GM10248 (cell line): ENCODE results near the gene MLPH.

Experiments used
- CTCF ChIA-PET: fragments of 300-600 bp; sonication (Branson Sonifier 250); formaldehyde crosslinking; extraction: SDS; loops from one replicate; lab custom pipeline; 2021; ENCODE audit warnings: antibody characterized with exemption; lab: Yijun Ruan, JAX
- POLR2A ChIA-PET: fragments of 350-650 bp; sonication (Branson Sonifier 250); formaldehyde crosslinking; extraction: SDS; loops from one replicate; lab custom pipeline; 2020; ENCODE audit warnings: antibody characterized with exemption; lab: Yijun Ruan, JAX
- DNase-seq: peaks from one replicate; pipeline ENCODE4 v3.0.0; 2012; ENCODE audit errors: extremely low spot score
- TF ChIP-seq, protein P1 (sequence below): IDR thresholded peaks from 2 replicates; pipeline ENCODE4 v1.5.1; 2012; ENCODE audit warnings: mild to moderate bottlenecking, low read depth; ENCODE audit errors: extremely low read depth, missing control alignments, control extremely low read depth

Gene MLPH

DNA sequence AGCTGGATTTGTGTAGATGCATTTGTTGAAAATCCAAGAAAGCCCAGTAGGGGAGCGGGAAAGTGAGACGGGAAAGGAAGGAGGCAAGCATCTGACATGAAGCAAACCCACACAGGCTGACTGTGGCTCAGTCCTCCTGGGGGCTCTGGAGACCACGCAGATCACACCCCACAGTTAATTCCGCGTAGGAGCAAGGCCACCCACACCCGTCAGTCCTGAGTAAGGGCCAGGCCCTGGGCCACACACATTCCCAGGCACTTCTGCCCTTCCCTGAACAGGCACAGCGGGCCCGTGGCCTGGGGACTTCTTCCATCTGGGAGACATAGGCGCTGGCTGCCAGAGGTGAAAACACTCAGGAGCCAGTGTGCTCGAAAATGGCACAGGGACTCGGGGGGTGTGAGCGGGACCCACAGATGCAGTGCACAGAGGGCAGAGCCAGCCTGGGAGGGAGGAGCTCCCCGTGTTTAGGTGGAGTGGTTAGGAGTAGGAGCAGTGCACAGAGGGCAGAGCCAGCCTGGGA is 59.9 kb downstream of the MLPH start:
- TF ChIP-seq, protein P1, sequence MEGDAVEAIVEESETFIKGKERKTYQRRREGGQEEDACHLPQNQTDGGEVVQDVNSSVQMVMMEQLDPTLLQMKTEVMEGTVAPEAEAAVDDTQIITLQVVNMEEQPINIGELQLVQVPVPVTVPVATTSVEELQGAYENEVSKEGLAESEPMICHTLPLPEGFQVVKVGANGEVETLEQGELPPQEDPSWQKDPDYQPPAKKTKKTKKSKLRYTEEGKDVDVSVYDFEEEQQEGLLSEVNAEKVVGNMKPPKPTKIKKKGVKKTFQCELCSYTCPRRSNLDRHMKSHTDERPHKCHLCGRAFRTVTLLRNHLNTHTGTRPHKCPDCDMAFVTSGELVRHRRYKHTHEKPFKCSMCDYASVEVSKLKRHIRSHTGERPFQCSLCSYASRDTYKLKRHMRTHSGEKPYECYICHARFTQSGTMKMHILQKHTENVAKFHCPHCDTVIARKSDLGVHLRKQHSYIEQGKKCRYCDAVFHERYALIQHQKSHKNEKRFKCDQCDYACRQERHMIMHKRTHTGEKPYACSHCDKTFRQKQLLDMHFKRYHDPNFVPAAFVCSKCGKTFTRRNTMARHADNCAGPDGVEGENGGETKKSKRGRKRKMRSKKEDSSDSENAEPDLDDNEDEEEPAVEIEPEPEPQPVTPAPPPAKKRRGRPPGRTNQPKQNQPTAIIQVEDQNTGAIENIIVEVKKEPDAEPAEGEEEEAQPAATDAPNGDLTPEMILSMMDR: no peak
- POLR2A ChIA-PET: no interaction called here

DNA sequence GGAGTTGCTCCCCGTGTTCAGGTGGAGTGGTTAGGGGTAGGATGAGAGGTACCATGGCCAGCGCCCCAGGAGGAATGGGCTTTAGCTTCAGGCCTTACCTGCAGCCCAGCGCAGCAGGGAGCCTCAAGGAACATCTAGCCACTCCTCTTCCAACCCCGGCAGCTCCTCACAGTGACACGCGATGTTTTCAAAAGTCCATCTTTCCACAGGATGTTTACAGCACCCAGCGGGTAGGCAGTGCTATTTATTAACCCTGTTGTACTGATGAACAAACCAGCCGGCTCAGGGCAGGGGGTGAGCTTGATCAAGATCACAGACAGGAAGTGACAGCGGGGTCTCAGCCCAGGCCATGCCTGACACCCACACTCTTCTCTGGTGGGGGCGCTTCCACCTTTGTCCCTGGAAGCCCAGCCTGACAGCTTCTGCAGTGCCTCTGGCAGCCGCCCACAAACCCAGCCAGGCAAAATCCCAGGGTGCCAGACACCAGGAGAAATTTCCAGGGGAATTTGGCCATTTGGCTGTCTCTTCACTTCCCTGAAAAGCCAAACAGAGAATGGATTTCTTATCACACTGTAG is 60.9 kb downstream of the MLPH start:
- no peak for DNase-seq
- ChIA-PET CTCF (no interaction called here), POLR2A (no interaction called here)
- TF ChIP-seq, protein P1: no peak

More for the DNA sequence above, 59.9 kb downstream of the MLPH start:
- CTCF ChIA-PET: interaction anchor here (0.9 to 1.1 kb wide), 2 partner anchors 25 to 198 kb away, joined by 3 to 4 read pairs; no protein-coding TSS in a partner anchor
- no peak for DNase-seq

DNA sequence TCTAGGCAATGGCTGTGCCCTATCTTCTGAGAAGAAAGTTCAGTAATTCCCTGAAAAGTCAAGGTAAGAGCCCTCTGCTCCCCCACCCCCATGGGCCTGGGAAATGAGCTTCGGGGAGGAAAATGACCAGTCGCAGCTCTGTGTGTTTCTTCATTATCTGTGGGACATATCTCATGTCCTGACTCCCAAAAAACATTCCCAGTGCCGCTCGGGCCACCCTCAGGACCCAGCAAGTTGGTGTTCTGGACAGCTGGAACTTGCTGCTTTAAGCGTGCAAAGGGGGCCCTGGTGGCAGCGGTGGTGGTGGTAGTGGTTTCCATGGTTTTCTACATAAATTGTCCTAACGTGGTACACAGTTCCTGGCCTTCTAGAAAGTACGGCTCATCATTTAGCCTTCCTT is 62.2 kb downstream of the MLPH start:
- TF ChIP-seq, protein P1: no peak
- ChIA-PET POLR2A (no interaction called here), CTCF (interaction anchor here (1.1 to 5.5 kb wide), 4 partner anchors 8 to 37 kb away, joined by 3 to 32 read pairs (median 6); no protein-coding TSS in a partner anchor)
- DNase-seq: no peak

DNA sequence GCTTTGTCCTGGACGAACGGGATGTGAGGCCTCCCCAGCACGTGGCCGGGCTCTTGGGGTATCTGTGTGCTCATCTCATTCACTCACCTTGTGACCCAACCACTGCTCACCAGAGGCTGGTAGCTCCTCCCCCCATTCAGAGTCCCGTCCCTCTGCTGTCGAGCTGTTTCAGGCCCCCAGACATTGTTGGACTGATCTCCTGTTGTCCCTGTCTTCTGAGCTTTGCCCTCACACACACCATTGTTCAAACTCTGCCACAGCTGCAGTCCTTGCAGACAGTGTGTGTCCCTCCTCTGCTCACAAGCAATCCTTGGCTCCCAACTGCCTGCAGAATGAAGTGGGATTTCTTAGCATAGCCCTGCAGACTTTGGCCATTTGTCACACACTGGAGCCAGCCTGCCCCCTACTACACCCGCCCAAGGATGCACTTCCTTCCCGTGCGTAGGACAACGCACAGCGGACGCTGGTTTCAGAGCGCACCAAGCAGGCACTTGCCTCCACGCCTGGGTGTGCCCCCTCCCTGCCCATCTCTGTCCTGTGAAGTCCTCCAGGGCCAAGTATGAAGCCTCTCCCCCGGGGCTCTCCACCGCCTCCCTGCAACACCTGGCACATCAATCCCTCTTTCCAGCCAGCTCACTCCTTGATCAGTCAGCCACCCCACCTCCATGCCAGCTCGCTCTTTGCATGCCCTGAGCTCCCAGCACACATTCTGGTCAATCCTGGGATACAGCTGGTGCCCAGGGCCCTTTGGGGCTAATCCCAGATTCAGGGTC is 62.8 kb downstream of the MLPH start:
- POLR2A ChIA-PET: no interaction called here
- DNase-seq: no peak
- CTCF ChIA-PET: interaction anchor here (1.1 to 5.5 kb wide), 5 partner anchors 9 to 50 kb away, joined by 3 to 32 read pairs (median 3); no protein-coding TSS in a partner anchor
- TF ChIP-seq, protein P1: no peak

DNA sequence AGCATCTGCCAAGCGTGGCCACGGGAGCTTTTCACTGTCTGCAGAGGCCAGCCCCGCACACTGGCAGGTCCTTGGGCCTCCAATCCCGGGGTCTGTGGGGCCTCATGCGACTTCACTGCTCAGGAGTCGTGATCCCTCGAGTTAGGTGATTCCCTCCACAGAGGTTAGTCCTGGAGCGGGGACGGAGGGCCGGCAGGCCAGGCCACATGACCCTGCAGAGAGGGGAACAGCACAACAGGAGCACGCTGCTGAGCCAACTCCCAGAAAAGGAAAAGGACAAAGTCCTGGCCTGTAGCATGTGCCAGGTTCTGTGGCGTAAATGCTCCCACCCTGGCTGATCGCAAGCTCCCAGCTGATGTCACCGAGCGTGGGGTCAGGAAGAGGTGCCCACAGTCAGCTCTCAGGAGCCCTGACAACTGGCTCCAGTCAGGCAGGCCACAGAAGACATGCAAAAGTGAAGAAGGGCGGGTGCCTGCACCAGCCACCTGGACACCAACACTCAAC is 64.1 kb downstream of the MLPH start:
- POLR2A ChIA-PET: no interaction called here
- TF ChIP-seq, protein P1: no peak
- DNase-seq: no peak
- CTCF ChIA-PET: interaction anchor here (2.8 to 5.5 kb wide), 2 partner anchors 21 to 38 kb away, joined by 9 to 32 read pairs; no protein-coding TSS in a partner anchor

DNA sequence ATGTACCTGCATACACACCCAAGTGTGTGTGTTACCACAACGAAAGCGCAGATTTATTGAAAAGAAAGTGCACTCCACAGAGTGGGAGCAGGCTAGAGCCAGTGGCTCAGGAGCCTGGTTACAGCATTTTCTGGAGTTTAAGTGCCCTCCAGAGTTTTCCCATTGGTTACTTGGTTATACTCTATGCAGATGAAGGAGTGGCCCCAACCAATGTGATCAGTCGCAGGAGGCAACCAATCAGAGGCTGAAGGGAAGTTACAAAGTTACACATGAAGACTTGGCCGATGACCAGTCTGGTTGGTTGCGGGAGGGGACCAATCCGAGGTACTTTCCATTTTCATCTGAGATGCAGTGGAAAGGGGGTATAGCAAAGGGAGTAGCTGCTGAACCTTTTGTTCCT is 65.9 kb downstream of the MLPH start:
- DNase-seq: no peak
- ChIA-PET POLR2A (no interaction called here), CTCF (interaction anchor here (5.5 kb wide), 1 partner anchor 19 kb away, joined by 32 read pairs; no protein-coding TSS in a partner anchor)
- TF ChIP-seq, protein P1: no peak
